HL-60 (cell line): ENCODE measurements around the gene BBS5.

Experiments
- CTCF ChIP-seq: IDR thresholded peaks from one replicate; pipeline ENCODE4 v1.5.1; 2011; ENCODE audit warnings: low read length, control low read depth, inconsistent platforms; ENCODE audit not compliant: insufficient read depth
- GABPA ChIP-seq: IDR thresholded peaks from 2 replicates; pipeline ENCODE4 v1.6.1; 2012; ENCODE audit warnings: low read depth
- REST ChIP-seq: IDR thresholded peaks from 2 replicates; pipeline ENCODE4 v1.6.1; 2012; ENCODE audit warnings: low read depth; ENCODE audit not compliant: insufficient replicate concordance

- TF ChIP-seq CTCF (no peak), REST (no peak), GABPA (no peak)
Measured at GRCh38 chr2:169472249-169472648, 7.0 kb upstream of the BBS5 start.
